Peyer's patch (tissue), 4 donors: ENCODE results near the gene RIIAD1.

Source experiments
- POLR2A ChIP-seq, 2 donors: fragments of 450-650 bp; IDR thresholded peaks; one replicate each; pipeline ENCODE4 v1.5.1; 2017; ENCODE audit warnings: antibody characterized with exemption in 2 of 2, mild to moderate bottlenecking in 2 of 2, moderate library complexity in 2 of 2
- TF ChIP-seq, protein P1 (sequence below), 6 experiments: fragments of 450-650 bp in 4 of 6; fragments of 200-600 bp in 2 of 6; sonication (generic) in 1 of 6; IDR thresholded peaks; one replicate each; pipeline ENCODE4 v1.5.1; 2017 to 2019; ENCODE audit warnings: antibody characterized with exemption in 6 of 6, mild to moderate bottlenecking in 3 of 6, moderate library complexity in 1 of 6

DNA sequence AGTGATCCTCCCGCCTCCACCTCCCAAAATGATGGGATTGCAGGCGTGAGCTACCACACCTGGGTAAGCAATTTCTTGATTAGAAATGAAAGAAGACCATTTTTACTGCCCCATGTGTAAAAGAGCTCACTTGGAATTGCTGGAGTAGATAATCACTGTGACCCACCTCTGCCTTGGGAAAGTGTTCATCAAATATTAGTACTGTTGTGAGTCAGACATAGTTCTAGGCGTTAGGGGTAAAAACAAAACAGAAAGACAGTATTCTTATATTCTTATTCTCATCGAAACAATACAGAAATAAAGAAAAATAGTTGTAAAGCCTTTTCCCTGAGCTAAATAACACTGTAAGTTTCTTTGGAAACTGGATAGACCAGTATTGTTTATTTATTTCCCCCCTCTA lies 40.9 kb upstream of the RIIAD1 start:
- TF ChIP-seq, protein P1, sequence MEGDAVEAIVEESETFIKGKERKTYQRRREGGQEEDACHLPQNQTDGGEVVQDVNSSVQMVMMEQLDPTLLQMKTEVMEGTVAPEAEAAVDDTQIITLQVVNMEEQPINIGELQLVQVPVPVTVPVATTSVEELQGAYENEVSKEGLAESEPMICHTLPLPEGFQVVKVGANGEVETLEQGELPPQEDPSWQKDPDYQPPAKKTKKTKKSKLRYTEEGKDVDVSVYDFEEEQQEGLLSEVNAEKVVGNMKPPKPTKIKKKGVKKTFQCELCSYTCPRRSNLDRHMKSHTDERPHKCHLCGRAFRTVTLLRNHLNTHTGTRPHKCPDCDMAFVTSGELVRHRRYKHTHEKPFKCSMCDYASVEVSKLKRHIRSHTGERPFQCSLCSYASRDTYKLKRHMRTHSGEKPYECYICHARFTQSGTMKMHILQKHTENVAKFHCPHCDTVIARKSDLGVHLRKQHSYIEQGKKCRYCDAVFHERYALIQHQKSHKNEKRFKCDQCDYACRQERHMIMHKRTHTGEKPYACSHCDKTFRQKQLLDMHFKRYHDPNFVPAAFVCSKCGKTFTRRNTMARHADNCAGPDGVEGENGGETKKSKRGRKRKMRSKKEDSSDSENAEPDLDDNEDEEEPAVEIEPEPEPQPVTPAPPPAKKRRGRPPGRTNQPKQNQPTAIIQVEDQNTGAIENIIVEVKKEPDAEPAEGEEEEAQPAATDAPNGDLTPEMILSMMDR (IDR thresholded peaks at IDR 0.05) = no peak
- no peak for TF ChIP-seq POLR2A (IDR thresholded peaks at IDR 0.05)
